K562 (cell line): ENCODE results near the gene SMIM22. TPM values are rescaled to one million over a fixed set of nuclear protein-coding genes. Genes with fewer than 3 reads are reported as not detected.

Source experiments
- BRCA1 ChIP-seq, 2 experiments: fragments of 450-650 bp in 1 of 2; sonication (generic) in 1 of 2; formaldehyde crosslinking in 1 of 2; IDR thresholded peaks; 2 replicates each; pipeline versions ENCODE4 v1.5.0 to v1.6.1; 2017 to 2020; ENCODE audit warnings: mild to moderate bottlenecking in 1 of 2, missing genetic modification reagents in 1 of 2
- C11orf30 ChIP-seq: fragments of 450-650 bp; IDR thresholded peaks from 2 replicates; pipeline ENCODE4 v1.6.1; 2016; ENCODE audit warnings: low read depth, mild to moderate bottlenecking
- CREM ChIP-seq: IDR thresholded peaks from 2 replicates; pipeline ENCODE4 v1.6.1; 2014; ENCODE audit warnings: antibody characterized with exemption, low read depth
- ETV6 ChIP-seq, 3 experiments: fragments of 150-350 bp in 1 of 3; sonication (generic) in 1 of 3; formaldehyde crosslinking in 1 of 3; IDR thresholded peaks; 2 replicates each; pipeline versions ENCODE4 v1.6.1 to v1.8.0; 2014 to 2022; ENCODE audit warnings: borderline replicate concordance in 2 of 3, low read depth in 2 of 3, antibody characterized with exemption in 1 of 3, low read length in 1 of 3, mild to moderate bottlenecking in 1 of 3, missing genetic modification reagents in 1 of 3
- FOXJ3 ChIP-seq: sonication (generic); formaldehyde crosslinking; IDR thresholded peaks from 2 replicates; pipeline ENCODE4 v1.4.0; 2020; ENCODE audit warnings: mild to moderate bottlenecking, missing genetic modification reagents
- HDAC8 ChIP-seq: fragments of 450-650 bp; IDR thresholded peaks from 2 replicates; pipeline ENCODE4 v1.6.1; 2016; ENCODE audit warnings: mild to moderate bottlenecking, missing genetic modification characterization, moderate library complexity, missing compliant biosample characterization
- HEY1 ChIP-seq: fragments of 250-450 bp; sonication (Bioruptor Pico); IDR thresholded peaks from 2 replicates; pipeline ENCODE4 v1.5.0; 2020; ENCODE audit warnings: mild to moderate bottlenecking, moderate library complexity, borderline replicate concordance
- HNRNPH1 ChIP-seq: fragments of 200-400 bp; formaldehyde crosslinking; optimal IDR thresholded peaks from 2 replicates; pipeline ENCODE3; 2017; ENCODE audit warnings: low read depth, mild to moderate bottlenecking, low read length, moderate library complexity
- KLF10 ChIP-seq: fragments of 250-450 bp; sonication (Bioruptor Pico); IDR thresholded peaks from 2 replicates; pipeline ENCODE4 v1.6.1; 2021; ENCODE audit warnings: matching md5 sums
- LEF1 ChIP-seq: fragments of 450-650 bp; IDR thresholded peaks from 2 replicates; pipeline ENCODE4 v1.6.1; 2016; ENCODE audit warnings: mild to moderate bottlenecking
- MAFK ChIP-seq: IDR thresholded peaks from 2 replicates; pipeline ENCODE4 v1.6.1; 2011; ENCODE audit warnings: low read length, improper control_type of control experiment
- NCOA2 ChIP-seq, 2 experiments: fragments of 450-650 bp; IDR thresholded peaks; 2 replicates each; pipeline ENCODE4 v1.6.1; 2018; ENCODE audit warnings: mild to moderate bottlenecking in 2 of 2, moderate library complexity in 1 of 2; ENCODE audit not compliant: partially characterized antibody in 2 of 2
- NFRKB ChIP-seq: fragments of 450-650 bp; IDR thresholded peaks from 2 replicates; pipeline ENCODE4 v1.6.1; 2016; ENCODE audit warnings: low read depth
- NUFIP1 ChIP-seq: fragments of 450-650 bp; IDR thresholded peaks from 2 replicates; pipeline ENCODE4 v1.6.1; 2018; ENCODE audit not compliant: partially characterized antibody
- RBBP5 ChIP-seq: fragments of 200-600 bp; sonication (generic); IDR thresholded peaks from 2 replicates; pipeline ENCODE4 v1.6.1; 2012; ENCODE audit warnings: borderline replicate concordance, mild to moderate bottlenecking, low read length, control low read depth, inconsistent platforms; ENCODE audit not compliant: insufficient read depth, poor library complexity, severe bottlenecking
- RNF219 ChIP-seq: fragments of 250-450 bp; sonication (Bioruptor Pico); IDR thresholded peaks from 2 replicates; pipeline ENCODE4 v1.5.0; 2022; ENCODE audit warnings: mild to moderate bottlenecking
- SMARCE1 ChIP-seq: fragments of 450-650 bp; IDR thresholded peaks from 2 replicates; pipeline ENCODE4 v1.7.1; 2016; ENCODE audit warnings: mild to moderate bottlenecking
- TAF9B ChIP-seq: fragments of 450-650 bp; IDR thresholded peaks from 2 replicates; pipeline ENCODE4 v1.6.1; 2018; ENCODE audit warnings: mild to moderate bottlenecking; ENCODE audit not compliant: partially characterized antibody
- THRA ChIP-seq: fragments of 450-650 bp; IDR thresholded peaks from 2 replicates; pipeline ENCODE4 v1.6.1; 2017; ENCODE audit warnings: mild to moderate bottlenecking, moderate library complexity
- YY1 ChIP-seq, 3 experiments: IDR thresholded peaks; 2 replicates each; pipeline ENCODE4 v1.6.1; 2011; ENCODE audit warnings: low read length in 2 of 3, mild to moderate bottlenecking in 2 of 3, moderate library complexity in 2 of 3, borderline replicate concordance in 1 of 3, control low read depth in 1 of 3, low read depth in 1 of 3; ENCODE audit not compliant: insufficient read depth in 3 of 3, insufficient replicate concordance in 2 of 3, control insufficient read depth in 1 of 3, insufficient read length in 1 of 3; ENCODE audit errors: extremely low read depth in 1 of 3
- ZBTB2 ChIP-seq: fragments of 450-650 bp; IDR thresholded peaks from 2 replicates; pipeline ENCODE4 v1.6.1; 2016; ENCODE audit warnings: antibody characterized with exemption
- ZNF184 ChIP-seq: sonication (generic); formaldehyde crosslinking; IDR thresholded peaks from 2 replicates; pipeline ENCODE4 v1.5.0; 2020; ENCODE audit warnings: missing genetic modification reagents
- ZNF444 ChIP-seq: fragments of 250-450 bp; sonication (Bioruptor Pico); IDR thresholded peaks from 2 replicates; pipeline ENCODE4 v1.4.0; 2020; ENCODE audit warnings: mild to moderate bottlenecking, moderate library complexity
- ZNF764 ChIP-seq: fragments of 250-450 bp; sonication (Bioruptor Pico); IDR thresholded peaks from 2 replicates; pipeline ENCODE4 v1.4.0; 2020; ENCODE audit warnings: low read depth, mild to moderate bottlenecking, moderate library complexity
- polyA plus RNA-seq, 8 experiments: library from polyadenylated mRNA; depleted of rRNA in 4 of 8; stranded (reverse) in 5 of 8; unstranded in 3 of 8; fragments of >200 nt; fragmentation: Nextera tagmentation in 2 of 8; fragmentation: Illumina TruSeq in 1 of 8; extraction: Ambion mirVana in 2 of 8; extraction: Trizol in 1 of 8; gene quantifications; 2 replicates each; pipeline versions ENCODE4 v1.2.1 to v1.2.3, GENCODE V29; 2011 to 2014; ENCODE audit warnings: inconsistent platforms in 1 of 8, missing spikeins in 1 of 8
- total RNA-seq, 7 experiments: library from RNA; depleted of rRNA in 6 of 7; stranded (reverse); fragments of >200 nt in 6 of 7; fragmentation: Illumina TruSeq in 2 of 7; extraction: Trizol in 2 of 7; gene quantifications; 2 replicates each; pipeline versions ENCODE4 v1.2.1 to v1.2.3, GENCODE V29; 2011 to 2021; ENCODE audit warnings: low replicate concordance in 1 of 7

SMIM22 gene
- total and polyA plus RNA-seq, 9 of the 15 experiments (the other 6 are each of a cell fraction or from before 2014, with no cell fraction given): not detected

- TF ChIP-seq LEF1 (no peak), ZNF444 (CRISPR knock-in tag) (no peak), ZNF764 (CRISPR knock-in tag) (no peak), BRCA1 (IDR thresholded peaks at IDR 0.05) (no peak), BRCA1 (CRISPR knock-in tag; IDR thresholded peaks at IDR 0.05) (no peak), HDAC8 (no peak), YY1 (IDR thresholded peaks at IDR 0.05; ENCODE audit: borderline replicate concordance in 1 of 3, control insufficient read depth in 1 of 3, extremely low read depth in 1 of 3, insufficient read depth in 3 of 3, insufficient read length in 1 of 3, insufficient replicate concordance in 2 of 3, low read depth in 1 of 3, low read length in 2 of 3) (peak in 2 of 3 experiments; percentile 45 to 47), TAF9B (no peak), FOXJ3 (CRISPR knock-in tag) (no peak), RNF219 (CRISPR knock-in tag) (no peak), NFRKB (no peak), MAFK (no peak), NUFIP1 (no peak), NCOA2 (IDR thresholded peaks at IDR 0.05; ENCODE audit: partially characterized antibody in 2 of 2) (no peak), ETV6 (IDR thresholded peaks at IDR 0.05; ENCODE audit: borderline replicate concordance in 1 of 2, low read depth in 2 of 2, low read length in 1 of 2) (no peak), ETV6 (CRISPR knock-in tag; IDR thresholded peaks at IDR 0.05; ENCODE audit: borderline replicate concordance) (no peak), THRA (no peak), RBBP5 (peak; percentile 42), ZBTB2 (peak; percentile 78; the same call in 1 of the 2 replicates), HNRNPH1 (no peak), HEY1 (CRISPR knock-in tag) (no peak), SMARCE1 (no peak), ZNF184 (CRISPR knock-in tag) (no peak), C11orf30 (no peak), KLF10 (no peak), CREM (peak; percentile 72)
Observed at GRCh38 chr16:4768549-4769305, 26.4 kb upstream of the SMIM22 start (continued).
